ENCODE results near the gene ATP6V1G1. TPM values are rescaled to one million over a fixed set of nuclear protein-coding genes. Genes with fewer than 3 reads are reported as not detected.

Gene ATP6V1G1
- total and polyA plus RNA-seq, 2 experiments from 2014 or later = 166 to 509 TPM

- TF ChIP-seq ETS1 (IDR thresholded peaks at IDR 0.05) (no peak), CTCF (conservative IDR thresholded peaks at IDR 0.05; ENCODE audit: low read depth in 2 of 2) (no peak), JUNB (IDR thresholded peaks at IDR 0.05; ENCODE audit: unreplicated experiment) (no peak), ZNF114 (CRISPR knock-in tag; IDR thresholded peaks at IDR 0.05) (no peak), ZNF331 (CRISPR knock-in tag; IDR thresholded peaks at IDR 0.05; ENCODE audit: low read depth) (no peak), POLR2AphosphoS5 (IDR thresholded peaks at IDR 0.05; ENCODE audit: low read depth) (no peak)
These were observed 17.4 kb downstream of the ATP6V1G1 start (continued) for GRCh38 chr9:114604989-114605388.

GRCh38 chr9:114606068-114606467 is 18.5 kb downstream of the ATP6V1G1 start:
- peaks cover 5% of the 10 kb centered on the region for H3K4me1 Mint-ChIP-seq
- peaks cover 14% of the 10 kb centered on the region for H3K27me3 ChIP-seq (ENCODE audit: insufficient read depth)
- TF ChIP-seq CTCF (conservative IDR thresholded peaks at IDR 0.05; ENCODE audit: low read depth in 2 of 2) (0 out of 4 replicates have a peak, but pooled peaks of 1 of the 2 experiments have one; percentile 1), EZH2phosphoT487 (IDR thresholded peaks at IDR 0.05; ENCODE audit: unreplicated experiment) (no peak)
- H3K27ac Mint-ChIP-seq = no peak overlapping the region
- peaks cover 18% of the 10 kb centered on the region for H3K9me3 Mint-ChIP-seq
- H3K4me1 ChIP-seq (ENCODE audit: insufficient read depth) = no peaks in the 10 kb centered on the region
- no peak overlapping the region for H3K27ac ChIP-seq (ENCODE audit: low read depth)
- H4K20me1 ChIP-seq (replicated peaks; ENCODE audit: insufficient read depth) = no peaks in the 10 kb centered on the region
- ATAC-seq (no peak; the same call in 2 of the 3 replicates), DNase-seq (ENCODE audit: low spot score) (peak; percentile 29)
- H3K9me2 ChIP-seq (ENCODE audit: insufficient read depth) = 0 out of 2 replicates have a peak, but pooled peaks cover 6% of the 10 kb centered on the region
- H3K36me3 Mint-ChIP-seq (ENCODE audit: low read depth) = peaks cover 24% of the 10 kb centered on the region
- no peaks in the 10 kb centered on the region; the same call in 1 of the 2 replicates for H3K36me3 ChIP-seq (ENCODE audit: insufficient read depth)
- no peaks in the 10 kb centered on the region for H3K79me2 ChIP-seq (replicated peaks; ENCODE audit: insufficient read depth)
- H3K27me3 Mint-ChIP-seq (ENCODE audit: insufficient read depth, low read depth, poor library complexity) = peaks cover 17% of the 10 kb centered on the region
- no peak overlapping the region for H2AFZ ChIP-seq
- H3F3A ChIP-seq (replicated peaks; ENCODE audit: low read depth) = no peaks in the 10 kb centered on the region
- no peak overlapping the region for H3K4me3 Mint-ChIP-seq
- H3K4me3 ChIP-seq = no peak overlapping the region
- no peak overlapping the region for H3K4me2 ChIP-seq

DNA sequence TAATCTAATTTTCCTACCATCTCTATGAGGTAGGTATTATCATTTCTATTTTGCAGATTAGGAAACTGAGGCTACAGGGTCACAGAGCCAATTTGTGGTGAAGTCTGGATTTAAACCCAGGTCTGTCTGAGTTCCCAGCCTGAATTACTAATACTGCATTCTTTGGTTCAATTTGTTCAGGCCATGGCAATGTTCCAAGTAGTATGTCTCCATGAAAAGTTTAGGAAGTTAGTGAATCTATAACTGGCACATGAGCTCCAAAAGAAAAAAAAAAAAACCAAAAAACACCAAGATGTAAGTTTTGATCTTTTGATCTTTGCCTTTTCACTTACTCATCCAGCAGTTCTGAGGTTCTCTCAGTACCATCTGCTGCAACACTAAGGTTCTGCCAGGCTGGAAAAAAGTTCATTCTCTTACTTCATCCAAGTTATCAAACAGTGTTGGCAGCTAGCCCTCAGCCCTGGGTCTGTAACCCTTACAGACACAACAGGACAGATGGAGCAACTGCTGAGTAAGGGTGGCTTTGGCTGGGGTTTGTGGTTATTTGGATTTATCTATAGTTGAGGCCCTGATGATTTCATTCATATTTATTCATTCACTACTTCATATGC is 19.1 kb downstream of the ATP6V1G1 start:
- Histone ChIP-seq H4K20me1 (replicated peaks; ENCODE audit: insufficient read depth) (no peaks in the 10 kb centered on the region), H3K9me2 (ENCODE audit: insufficient read depth) (0 out of 2 replicates have a peak, but pooled peaks cover 6% of the 10 kb centered on the region), H3K36me3 (ENCODE audit: insufficient read depth) (no peaks in the 10 kb centered on the region; the same call in 1 of the 2 replicates), H3K27me3 (ENCODE audit: insufficient read depth) (peaks cover 14% of the 10 kb centered on the region), H3K4me1 (ENCODE audit: insufficient read depth) (no peaks in the 10 kb centered on the region; the same call in 1 of the 2 replicates), H3K4me2 (no peak overlapping the region), H2AFZ (no peak overlapping the region), H3K4me3 (no peak overlapping the region), H3F3A (replicated peaks; ENCODE audit: low read depth) (no peaks in the 10 kb centered on the region), H3K79me2 (replicated peaks; ENCODE audit: insufficient read depth) (no peaks in the 10 kb centered on the region), H3K27ac (ENCODE audit: low read depth) (no peak overlapping the region)
- H3K36me3 Mint-ChIP-seq (ENCODE audit: low read depth) = peaks cover 18% of the 10 kb centered on the region
- no peak overlapping the region for H3K27ac Mint-ChIP-seq
- peaks cover 13% of the 10 kb centered on the region for H3K9me3 Mint-ChIP-seq
- DNase-seq (ENCODE audit: low spot score) = no peak
- peaks cover 17% of the 10 kb centered on the region for H3K27me3 Mint-ChIP-seq (ENCODE audit: insufficient read depth, low read depth, poor library complexity)
- no peak for ATAC-seq
- H3K4me1 Mint-ChIP-seq = peaks cover 5% of the 10 kb centered on the region
- H3K4me3 Mint-ChIP-seq = no peak overlapping the region
- TF ChIP-seq ZNF114 (CRISPR knock-in tag; IDR thresholded peaks at IDR 0.05) = no peak
- TF ChIP-seq JUNB (IDR thresholded peaks at IDR 0.05; ENCODE audit: unreplicated experiment) = no peak
- no peak for TF ChIP-seq STAT1 (IDR thresholded peaks at IDR 0.05; ENCODE audit: unreplicated experiment)
- no peak for TF ChIP-seq REST (IDR thresholded peaks at IDR 0.05; ENCODE audit: unreplicated experiment)
- no peak for TF ChIP-seq CTCF (conservative IDR thresholded peaks at IDR 0.05; ENCODE audit: low read depth in 2 of 2)
